Caki2 (cell line): ENCODE data around the gene PAK6. TPM values are rescaled to one million over a fixed set of nuclear protein-coding genes. Genes with fewer than 3 reads are reported as not detected.

ENCODE experiments used
- DNase-seq: peaks from one replicate; pipeline ENCODE4 v3.0.0-alpha.2; 2015; ENCODE audit warnings: low read depth
- in situ Hi-C: cut with HindIII; loops from 2 replicates; pipeline ENCODE4 v1.10.0; 2016; ENCODE audit warnings: low sequenced_read_pairs, low pct_unique_long_range_greater_than_20kb, mixed read lengths
- total RNA-seq: library from RNA; depleted of rRNA; stranded (reverse); fragments of >200 nt; shearing (Covaris generic); gene quantifications from 2 replicates; pipeline ENCODE4 v1.2.3, GENCODE V29; 2014; ENCODE audit warnings: low replicate concordance

The PAK6 gene
- total RNA-seq, 1 experiment from 2014 or later = not detected

DNA sequence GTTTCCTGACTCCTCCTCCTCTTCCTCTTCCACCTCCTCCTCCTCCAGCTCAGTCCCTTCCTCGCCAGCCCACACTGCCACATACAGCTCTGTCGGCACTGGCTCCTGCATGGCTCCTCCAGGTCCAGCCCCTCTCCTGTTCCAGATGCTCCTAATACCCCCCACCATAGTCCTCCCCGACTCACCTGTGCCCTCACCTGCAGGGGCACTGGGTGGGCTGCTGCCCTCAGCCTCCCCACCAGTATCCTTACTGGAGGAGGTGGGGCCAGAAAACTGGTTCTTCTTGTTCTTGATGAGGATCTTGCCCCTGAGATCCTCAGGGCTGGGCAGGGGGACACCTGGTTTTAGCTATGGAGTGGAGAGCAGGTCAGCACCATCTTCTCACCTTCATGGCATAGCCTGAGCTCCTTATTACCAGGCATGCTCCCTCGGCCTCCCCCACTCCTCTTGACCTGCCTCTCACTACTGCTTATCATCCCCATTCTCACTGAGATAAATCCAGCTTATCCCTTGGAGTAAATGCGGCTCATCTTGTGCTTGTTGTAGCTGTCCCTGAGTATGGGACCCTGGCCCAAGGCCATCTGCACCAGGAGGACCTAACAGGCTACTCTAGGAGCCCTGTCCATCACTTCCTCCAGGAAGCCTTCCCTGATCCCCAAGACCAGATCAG lies 57.8 kb downstream of the PAK6 start:
- no peak for DNase-seq
- in situ Hi-C loops = no loop called here

DNA sequence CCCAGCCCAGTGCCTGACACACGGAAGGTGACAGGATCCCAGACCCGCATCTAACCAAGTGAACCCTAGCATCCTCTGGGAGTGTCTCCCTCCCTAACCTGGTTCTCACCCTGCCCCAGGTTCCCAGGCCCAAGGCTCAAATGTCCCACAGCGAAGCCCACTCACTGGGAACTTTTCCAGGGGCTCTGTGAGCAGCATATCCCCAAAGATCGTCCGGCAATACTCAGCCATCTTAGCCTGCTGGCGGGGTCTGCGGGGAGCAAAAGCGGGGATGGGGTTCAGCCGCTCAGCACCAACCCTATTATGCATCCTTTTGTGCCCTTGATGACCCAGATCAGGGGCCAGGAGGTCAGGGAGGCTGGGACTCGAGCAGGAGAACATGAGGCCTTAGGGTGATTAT lies 58.5 kb downstream of the PAK6 start:
- in situ Hi-C loops = no loop called here
- DNase-seq = no peak

DNA sequence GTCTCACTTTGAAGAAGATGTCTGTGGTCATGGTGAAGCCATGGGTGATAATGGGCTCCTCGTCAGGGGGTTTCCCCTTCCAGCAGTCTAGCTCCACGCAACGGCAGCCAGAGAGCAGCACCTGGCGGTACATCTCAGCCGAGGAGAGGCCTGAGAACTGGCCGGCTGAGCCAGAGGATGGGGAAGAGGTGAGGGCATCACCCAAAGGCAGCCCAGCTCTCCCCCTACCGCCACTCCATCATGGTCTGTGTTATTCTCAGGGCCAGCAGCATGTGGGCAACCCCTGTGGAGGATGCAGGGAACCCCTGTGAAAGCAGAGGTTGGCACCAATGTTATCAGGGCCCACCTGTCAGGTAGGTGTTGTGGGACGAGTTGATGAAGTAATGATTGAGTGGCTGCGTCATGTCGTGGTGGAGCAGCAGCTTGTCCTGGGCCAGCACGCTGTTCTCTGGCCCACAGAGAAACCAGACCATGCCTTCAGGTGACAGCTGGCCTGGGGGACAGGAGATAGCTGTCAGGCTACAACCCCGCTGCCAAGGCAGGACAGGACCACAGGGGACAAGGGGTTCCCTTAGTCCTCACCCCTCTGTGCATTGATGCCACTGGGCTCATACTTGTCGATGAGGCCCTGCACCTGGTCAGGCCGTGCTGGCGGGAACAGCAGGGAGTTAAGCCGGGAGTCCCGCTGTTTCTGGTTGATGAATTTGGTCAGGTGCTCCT lies 59.5 kb downstream of the PAK6 start:
- in situ Hi-C loops = no loop called here
- no peak for DNase-seq

DNA sequence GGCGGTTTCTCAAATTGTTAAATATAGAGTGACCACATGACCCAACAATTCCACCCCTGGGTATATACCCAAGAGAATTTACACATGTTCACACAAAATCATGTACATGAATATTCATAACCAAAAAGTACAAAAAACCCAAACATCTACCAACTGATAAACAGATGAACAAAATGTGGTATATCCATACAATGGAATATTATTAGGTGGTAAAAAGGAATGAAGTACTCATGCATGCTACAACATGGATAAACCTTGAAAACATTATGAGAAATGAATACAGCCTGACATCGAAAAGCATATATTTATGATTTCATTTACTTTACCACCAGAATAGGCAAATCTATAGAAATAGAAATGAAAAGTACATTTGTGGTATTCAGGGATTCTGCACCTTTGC lies 61.5 kb downstream of the PAK6 start:
- no peak for DNase-seq
- in situ Hi-C loops = no loop called here

DNA sequence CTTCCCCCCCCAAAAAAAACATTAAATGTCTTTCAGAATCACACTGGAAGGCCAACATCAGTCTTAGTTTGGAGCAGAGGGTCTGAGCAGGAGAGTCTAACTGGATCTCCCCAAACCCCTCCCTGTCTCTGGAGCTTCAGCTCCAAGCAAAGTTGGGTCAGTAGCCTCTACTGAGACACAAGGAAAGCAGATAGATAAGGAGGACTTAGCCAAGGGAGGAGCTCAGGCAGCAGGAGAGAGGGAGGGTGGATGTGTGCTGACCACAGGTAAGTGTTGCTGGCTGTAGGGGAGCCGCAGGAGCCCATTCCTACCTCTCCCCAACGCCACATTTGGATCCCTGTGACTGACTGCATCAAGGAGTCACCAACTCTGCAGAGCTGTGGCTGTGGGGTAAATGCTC lies 61.9 kb downstream of the PAK6 start:
- in situ Hi-C loops = no loop called here
- no peak for DNase-seq

DNA sequence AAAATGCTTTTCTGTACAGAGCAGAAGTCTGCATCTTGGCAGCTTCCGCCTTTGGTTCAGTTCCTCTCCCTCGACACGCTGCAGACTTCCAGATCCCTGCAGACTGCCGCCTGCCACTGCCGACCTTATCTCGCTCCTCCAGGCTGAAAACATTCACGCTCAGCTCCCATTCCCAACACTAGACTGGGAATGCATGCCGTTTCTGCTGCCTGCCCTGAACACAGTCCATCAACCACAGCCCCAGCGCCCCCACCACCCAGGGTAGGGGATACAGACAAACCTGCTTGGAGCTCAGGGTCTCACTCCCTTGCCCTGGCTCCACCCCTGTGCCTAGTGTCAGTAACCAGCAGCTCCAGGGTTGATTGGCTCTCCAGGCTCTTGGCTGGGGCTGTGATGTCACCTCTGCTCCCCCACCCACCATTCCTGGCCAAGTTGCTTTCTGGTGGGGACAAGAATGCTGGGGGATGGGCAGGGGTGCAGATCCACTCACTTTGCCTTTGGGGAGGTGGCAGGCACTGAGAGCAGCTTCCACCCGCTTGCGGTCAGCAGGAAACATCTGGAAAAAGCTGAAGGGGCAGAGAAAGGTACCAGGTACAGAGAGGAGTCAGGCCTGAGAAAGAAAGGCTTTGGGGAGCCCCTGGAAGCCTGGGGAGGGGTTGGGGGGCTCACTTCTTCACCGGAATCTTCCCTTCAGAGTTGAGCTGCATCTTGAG lies 62.8 kb downstream of the PAK6 start:
- in situ Hi-C loops = no loop called here
- no peak for DNase-seq

DNA sequence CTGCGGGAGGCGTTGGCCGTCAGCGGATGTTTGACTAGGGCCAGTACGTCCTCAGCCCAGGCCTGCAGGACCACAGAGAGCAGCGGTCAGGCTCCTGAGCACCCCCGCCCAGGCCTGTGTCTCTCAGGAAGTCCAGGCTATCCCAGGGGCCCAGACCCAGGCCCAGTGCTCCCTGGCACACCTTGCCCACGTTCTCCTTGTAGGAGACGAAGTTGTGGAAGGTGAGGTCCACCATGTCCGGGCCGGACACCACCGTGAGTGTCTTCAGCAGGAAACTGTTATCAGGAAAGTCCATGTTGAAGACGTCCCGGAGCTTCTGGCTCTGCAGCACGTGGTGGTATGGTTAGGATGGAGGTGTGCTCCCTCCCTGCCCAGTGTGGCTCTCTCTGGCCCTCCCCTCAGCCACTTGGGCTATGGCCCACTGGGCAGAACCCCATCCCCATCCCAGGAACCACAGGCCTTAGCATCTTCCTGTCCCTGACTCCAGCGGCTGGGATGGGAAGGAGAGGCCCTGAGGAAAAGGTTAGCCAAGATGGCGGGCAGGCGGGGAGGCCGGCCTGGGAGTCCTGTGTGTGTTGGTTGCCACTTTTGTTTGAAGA lies 63.5 kb downstream of the PAK6 start:
- in situ Hi-C loops = no loop called here
- no peak for DNase-seq

DNA sequence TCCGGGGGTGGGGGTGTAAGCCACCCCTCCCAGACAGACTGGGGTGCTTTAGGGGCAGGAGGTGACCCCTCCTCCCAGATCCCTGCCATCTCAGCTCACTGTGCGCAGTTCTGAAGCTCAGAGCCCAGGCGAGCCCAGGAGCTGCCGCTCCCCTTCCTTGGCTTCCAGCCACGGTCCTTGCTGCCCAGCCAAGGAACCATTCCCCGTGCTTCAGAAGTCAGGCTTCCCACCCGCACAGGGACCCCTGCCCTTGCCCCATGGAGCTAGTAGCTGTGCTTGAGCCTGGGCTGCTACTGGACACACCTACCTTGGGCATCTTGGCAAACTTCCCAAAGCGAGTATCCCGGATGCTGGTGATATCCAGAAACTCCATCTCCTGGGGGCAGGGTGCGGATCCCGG lies 64.1 kb downstream of the PAK6 start:
- no peak for DNase-seq
- in situ Hi-C loops = no loop called here

DNA sequence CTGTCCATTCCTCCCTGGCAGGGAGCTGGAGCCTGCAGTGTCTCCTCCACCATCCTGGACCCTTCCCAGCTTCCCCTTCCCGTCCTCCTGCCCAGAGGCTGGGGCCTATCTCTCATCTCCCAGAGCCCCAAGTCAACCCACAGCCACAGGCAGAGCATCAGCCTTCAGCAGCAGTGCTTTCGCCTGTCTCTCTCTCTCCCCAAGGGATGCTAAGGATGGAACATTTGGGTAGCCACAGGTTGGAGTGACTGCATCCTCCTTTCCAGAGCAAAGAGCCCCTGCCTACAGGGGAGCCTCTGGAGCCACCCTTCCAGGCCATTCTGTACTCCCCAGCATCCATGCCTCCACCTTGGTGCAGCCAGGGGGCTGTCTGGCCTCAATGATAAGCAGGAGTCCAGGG lies 64.7 kb downstream of the PAK6 start:
- DNase-seq = no peak
- in situ Hi-C loops = no loop called here

DNA sequence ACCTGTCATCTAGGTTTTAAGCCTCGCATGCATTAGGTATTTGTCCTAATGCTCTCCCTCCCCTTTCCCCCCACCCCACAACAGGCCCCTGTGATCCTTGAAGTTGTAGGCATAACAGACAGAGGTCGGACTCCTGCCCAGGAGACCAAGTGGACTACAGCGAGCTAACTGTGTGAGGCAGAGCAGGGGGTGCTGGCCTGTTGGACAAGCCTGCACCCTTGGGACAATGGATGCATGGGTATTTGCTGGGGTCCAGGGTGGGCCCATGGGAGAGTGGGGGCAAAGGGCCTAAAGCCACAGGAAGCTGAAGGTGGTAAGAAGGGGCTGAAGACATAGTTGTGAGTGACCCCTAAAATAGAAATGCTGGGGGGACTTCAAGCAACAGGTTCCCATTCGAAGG lies 66.4 kb downstream of the PAK6 start:
- in situ Hi-C loops = no loop called here
- DNase-seq = no peak

DNA sequence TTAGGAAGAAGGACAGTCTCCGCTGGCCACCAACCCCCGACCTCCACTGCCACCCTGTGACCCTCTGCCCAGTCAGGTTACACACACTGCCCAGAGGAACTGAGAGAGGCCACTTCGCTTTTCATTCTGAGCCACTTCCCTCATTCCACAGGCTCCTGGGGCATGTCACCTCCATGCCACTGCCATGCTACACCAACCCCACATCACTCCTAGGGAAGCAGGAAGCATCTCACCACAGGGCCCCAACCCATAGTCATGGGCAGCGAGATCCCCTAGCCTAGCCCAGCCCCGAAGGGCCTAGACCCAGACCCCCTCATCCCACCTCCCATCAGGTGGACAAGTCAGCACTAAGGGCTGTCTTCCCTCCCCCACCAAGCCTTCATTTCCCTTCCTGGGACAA lies 67.5 kb downstream of the PAK6 start:
- in situ Hi-C loops = no loop called here
- DNase-seq = no peak

DNA sequence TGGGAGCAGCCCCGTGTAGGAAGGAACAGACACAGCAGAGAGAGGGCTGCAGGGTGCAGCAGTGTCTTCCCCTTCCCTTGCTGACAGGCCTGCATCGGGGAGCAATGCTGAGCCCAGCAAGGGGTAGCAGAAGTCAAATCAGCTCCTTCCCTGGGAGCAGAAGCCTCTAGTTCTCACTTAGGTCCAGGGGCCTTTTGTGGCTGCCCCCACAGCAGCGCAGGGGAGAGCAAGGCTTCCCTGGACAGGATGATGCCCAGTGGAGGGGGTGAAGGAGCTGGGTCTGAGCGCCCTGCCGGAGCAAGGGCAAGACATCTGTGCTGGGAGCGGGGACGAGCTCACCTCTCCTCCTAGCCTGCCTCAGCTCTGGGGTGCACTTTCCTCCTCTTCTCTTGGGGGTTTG lies 68.0 kb downstream of the PAK6 start:
- no peak for DNase-seq
- in situ Hi-C loops = no loop called here

DNA sequence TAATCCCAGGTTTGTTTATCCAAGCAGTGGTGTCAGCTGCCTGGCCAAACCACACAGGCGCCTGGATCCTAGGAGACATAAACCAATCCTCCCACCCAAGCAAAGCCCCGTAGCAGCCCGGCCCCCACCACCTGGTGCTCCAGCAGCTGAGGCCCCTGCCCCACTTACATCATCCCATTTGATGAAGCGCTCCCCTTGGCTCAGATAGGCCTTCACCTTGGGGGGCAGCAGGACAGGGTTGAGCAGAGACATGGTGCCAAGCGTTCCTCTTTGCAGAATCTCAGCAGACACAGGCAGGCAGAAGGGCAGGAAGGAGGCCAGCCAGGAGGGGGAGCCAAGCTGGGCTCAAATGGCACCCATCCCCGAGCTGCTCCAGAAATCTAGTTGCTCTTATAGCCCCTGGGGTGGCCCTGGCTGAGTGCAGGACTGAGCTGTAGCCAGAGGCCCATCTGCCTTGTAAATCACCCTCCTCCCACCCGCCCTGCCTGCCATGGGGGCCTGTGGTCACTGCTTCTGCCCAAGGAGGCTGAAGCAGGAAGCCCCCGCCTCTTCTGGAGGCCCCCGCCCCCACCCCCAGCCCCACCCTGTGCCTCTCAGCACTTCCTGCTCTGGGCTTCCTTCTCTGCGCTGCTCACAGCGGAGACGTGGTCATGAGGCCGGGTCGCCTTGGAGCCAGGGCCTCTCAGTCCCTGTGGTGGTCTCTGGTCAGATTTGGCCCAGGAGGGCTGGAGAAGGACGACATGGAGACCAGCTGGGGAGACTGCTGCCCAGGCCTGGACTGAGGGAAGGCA lies 68.8 kb downstream of the PAK6 start, which contains the start of gene PLCB2:
TSS of gene PLCB2 (minus strand) at position 515 of the 791 bp plus-strand sequence. CDS start at position 252, 263 bp downstream.
- in situ Hi-C loops = no loop called here
- no peak for DNase-seq

DNA sequence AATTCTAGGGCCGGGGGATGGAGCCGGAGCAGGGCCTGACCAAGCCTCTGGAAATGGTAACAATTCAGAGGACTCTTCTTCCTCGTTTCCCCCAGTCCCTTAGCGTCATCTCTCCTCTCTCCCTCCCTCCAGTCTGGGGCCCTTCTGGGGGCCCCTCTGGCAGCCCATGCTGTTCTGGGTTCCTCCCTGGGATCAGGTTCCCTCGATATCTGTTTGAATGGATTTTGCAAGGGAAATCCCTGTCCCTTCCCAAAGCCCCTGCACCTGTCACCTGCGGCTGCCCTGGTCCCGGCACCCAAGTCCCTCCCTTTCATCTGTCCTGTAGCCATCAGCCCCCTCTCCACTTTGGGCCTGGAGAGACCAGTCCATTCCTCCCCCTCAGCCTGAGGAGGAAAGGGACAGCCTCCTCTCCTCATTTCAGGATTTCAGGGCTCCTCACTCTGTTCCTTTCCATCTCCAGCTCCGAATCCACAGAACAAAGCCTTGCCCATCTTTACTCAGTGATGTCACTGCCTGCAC lies 70.5 kb downstream of the PAK6 start:
- in situ Hi-C loops = no loop called here
- DNase-seq = no peak

DNA sequence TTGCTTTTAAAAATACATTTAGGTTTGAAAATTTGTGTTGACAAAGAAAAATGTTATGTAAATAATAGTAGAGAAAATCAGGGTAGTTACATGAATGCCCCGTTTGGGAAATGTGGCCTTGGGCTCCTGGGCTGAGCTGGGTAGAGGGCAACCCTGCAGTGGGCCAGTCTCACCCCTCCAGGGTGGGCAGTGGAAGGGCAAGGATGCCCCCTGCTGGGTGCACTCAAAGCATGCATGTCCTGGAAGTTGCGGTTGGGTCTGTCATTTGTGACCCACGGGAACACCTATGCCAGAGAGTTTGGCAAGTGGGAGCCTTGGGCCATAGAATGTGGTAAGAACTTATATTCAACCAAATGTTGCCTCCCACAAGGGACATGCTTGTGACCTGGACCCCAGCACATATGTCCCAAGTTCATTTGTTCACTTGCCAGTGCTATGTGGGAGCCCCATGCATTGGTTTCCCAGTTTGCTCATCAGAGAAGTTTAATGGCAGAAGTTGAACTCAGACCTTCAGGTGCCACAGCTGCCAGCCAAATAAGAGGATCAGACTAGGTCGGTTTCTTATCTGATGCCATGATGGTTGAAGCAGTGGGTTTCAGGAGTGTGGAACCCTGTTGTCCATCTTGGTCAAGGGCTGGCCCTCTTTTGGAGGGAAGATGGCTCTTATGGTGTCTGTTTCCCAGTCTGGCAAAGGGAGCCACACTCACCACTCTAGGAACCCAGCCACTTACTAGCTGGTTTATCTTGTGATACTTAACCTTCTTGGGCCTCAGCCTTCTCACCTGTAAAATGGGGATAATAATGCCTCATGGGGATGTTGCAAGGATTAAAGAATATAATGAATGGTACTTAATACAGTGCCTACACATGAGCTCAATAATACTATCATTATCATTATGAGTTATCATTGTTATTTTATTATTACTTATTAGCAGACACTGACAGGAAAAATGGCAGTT lies 71.4 kb downstream of the PAK6 start:
- in situ Hi-C loops = no loop called here
- peak; percentile 20 for DNase-seq

DNA sequence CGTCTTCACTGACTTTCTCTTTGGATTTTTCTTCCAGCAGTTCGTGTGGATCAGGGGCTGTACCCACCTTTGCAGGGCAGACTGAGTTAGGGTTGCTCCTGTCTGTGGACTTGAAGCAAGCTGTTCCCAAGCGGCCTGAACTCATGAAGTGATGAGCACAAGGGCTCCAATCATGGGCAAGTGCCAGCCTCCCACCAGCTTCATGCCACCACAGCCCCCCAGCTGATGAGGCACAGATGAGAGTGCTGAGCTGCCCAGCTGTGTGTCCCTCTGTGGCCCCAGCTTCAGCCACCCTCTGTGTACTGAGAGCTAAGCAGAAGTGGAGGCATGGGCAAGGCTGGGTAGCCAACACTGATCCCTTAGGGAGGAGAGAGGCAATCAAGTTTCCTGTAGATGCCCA lies 72.1 kb downstream of the PAK6 start:
- in situ Hi-C loops = no loop called here

More for the DNA sequence above, 72.1 kb downstream of the PAK6 start:
- no peak for DNase-seq
